Hepatic stellate cell (primary cell): ENCODE data around the gene RYR2.
"Not testable (repeated sequence)": the region's sequence is repeated elsewhere in the genome, so short reads cannot be mapped to it uniquely, and the experiment has no call there.

Experiments
- DNase-seq: peaks from one replicate; pipeline ENCODE4 v3.0.0; 2011; ENCODE audit warnings: low spot score

RYR2 gene

DNA sequence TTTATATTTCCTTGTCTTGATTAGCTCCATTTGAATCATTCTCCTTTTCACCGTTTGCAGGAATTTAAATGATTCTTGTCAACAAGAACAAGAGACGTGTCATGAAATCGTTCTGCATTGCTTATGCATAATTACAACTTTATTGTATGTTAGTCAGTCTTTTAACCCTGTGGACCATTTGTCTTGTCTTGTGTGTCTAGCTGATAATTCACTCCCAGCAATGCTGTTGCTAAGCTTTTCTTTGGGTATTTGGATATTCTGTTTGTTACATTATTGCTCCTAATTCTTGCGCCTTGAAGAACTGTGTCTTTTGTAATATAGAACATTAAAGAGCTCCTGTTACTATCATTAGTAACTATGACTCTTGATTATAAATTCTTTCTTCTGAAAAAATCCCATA, 311.9 kb downstream of the RYR2 start:
- no peak for DNase-seq

DNA sequence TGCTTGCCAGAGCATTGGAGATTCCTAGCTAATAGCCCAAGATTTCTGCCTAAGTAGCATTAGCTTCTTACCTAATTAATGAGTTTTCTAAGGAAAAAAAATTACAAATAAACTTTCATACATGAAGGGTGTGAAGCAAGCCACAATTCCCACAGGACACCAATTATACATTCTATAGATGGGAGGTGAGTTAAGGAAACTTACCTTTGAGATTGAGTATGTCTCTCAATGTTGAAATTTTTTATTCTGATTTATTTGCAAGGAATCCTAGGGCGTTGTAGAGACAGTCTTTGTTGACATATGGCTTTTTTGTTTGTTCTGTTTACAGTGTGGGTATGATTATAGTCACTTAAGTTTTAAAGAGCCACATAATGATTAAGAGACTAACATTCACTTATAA, 313.0 kb downstream of the RYR2 start:
- no peak for DNase-seq

DNA sequence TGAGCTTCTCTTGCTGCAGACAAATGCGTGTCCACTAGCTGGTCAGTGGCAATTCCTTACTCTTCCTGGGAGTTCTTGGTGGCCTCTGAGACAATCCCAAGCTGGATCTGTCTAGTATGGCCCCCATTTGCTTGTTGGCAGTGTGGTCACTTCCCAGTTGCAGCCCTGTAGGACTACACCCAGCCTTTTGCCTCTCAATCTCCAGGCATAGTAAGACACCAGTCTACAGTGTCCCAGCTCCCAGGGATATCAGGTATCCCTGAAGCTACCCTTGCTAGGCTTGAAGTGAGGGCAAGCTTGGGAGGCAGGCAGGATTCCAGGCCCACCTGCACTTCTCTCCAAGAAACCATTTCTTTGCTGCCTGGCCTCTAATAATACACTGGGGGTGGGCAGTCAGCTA, 316.6 kb downstream of the RYR2 start:
- no peak for DNase-seq

DNA sequence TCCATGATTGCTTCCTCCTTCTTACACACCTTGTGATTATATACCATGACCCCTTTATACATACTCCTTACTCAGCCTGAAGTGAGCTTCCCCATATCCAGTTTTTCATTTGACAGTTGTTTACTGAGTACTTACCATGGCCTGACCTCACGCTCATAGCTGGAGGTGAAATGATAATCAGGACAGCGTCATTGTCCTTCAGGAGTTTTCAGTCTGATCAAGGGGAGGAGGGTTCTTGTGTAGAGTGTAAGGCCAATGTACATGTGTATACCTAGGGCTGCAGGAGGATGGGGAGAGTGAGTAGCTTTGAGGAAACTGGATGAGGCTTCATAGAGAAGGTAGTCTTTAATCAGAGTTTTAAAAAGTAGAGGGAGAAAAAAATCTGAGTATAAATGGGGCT, 325.8 kb downstream of the RYR2 start:
- no peak for DNase-seq

DNA sequence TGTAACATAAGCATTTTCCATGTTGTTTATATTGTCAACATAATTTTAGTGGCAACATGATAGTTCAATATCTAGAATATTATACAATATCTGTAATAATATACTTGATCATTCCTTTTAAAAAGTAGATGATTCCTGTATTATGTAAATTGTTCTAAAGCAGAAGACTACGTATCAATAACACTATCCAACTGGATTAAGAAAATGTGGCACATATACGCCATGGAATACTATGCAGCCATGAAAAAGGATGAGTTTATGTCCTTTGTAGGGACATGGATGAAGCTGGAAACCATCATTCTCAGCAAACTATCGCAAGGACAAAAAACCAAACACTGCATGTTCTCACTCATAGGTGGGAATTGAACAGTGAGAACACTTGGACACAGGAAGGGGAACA, 329.5 kb downstream of the RYR2 start:
- not testable (repeated sequence) for DNase-seq

DNA sequence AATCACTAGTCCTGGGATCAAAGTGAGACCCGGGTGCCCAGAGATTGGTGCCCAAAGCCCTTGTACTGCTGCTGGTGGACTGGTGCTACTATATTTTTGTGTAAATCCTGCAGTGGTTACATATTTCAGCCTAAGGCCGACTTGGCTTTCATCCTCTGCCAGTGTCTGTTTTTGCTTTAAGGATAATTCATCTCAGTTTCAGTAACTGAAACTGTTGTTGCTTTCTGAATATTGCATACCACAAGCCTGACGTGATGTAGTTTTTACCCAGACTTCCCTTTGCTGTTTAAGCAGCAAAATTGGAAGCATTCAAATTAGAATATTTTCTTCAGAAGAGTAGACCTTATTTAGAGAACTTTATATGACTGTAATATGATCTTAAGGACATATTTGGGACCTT, 341.8 kb downstream of the RYR2 start:
- DNase-seq, result no peak

DNA sequence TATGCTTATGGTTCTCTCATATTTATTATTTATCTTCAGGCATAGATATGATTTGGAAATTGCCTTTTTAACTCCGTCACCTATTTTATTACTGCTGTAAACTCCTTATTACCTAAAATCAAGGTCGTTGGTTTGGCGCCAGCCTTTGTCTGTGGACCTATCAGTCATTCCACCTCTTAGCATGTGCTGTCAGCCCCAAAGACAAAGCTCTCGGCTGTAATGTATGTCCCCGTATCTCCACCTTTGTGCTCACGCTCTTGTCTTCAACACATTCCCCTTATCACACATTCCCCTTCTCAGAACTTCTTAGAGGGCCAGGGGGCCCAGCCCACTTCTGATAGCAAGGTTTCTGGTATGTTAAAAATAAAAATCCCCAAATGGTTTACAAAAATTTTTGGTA, 342.2 kb downstream of the RYR2 start:
- DNase-seq, result no peak

DNA sequence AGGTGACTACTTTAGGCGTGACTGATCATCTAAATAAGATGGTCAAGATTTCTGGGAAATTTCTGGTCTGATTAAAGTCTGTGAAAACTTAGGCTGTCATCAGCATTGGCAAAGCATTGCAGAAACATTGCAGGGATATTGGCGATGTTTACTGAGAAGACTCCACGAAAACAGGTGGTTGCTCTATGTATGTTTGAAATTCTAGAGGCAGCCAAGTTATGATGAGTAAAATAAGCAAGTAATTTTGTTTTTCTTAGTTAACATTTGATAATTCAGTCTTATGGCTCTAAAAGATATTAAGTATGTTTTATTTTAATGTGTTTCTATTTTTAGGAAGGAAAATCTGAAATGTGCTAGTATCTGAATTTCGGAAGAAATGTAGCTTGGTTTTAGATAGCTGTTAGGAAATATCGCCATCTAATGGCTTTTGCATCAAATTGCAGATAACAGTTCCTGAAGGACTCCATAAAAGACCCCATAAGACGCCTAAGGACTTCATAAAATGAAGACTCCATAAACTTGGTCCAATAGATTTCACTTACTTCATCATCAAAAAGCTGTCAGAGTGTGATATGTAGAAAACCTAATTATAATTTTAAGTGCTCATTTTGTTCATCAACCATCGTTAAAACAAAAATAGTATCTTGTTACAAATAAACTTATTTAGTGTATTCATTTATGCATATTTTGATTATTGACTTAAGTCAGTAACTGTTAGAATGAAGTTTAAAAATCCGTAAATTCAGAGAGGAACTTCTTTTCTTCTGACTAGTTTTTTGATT, 344.6 kb downstream of the RYR2 start:
- peak; percentile 8 for DNase-seq

DNA sequence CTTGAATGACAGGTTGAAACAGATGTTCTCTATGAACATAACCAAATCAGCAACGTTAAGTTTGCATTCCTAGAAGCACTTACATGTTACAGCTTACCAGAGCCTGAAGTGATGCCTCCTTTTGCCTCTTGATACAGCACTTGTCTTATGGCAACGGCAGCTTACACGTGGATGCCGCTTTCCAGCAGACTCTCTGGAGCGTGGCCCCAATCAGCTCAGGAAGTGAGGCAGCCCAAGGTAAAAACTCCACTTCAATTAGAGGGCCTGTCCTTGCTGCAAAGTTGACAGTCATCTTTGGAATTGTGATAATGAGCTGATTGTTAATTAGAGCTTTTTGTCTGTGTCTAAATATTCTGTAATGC, 345.1 kb downstream of the RYR2 start:
- DNase-seq, result no peak

DNA sequence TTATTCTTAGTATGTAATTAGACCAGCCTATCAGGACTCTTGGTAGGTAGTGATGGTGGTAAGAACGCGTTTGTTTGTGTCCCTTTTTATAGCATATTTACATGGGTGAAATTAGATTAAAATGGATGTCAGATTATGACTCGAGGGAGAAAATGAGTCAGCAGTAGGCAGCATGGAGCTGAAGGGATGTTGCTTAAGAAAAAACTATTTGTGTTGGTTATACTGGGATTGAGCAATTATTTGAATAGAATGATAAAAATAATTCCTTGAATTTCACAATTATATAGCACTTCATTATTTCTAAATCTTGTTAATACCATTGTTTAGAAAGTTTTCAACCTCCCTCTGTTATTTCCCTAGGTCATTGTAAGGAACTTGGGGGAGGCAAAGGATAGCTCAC, 348.8 kb downstream of the RYR2 start:
- no peak for DNase-seq

DNA sequence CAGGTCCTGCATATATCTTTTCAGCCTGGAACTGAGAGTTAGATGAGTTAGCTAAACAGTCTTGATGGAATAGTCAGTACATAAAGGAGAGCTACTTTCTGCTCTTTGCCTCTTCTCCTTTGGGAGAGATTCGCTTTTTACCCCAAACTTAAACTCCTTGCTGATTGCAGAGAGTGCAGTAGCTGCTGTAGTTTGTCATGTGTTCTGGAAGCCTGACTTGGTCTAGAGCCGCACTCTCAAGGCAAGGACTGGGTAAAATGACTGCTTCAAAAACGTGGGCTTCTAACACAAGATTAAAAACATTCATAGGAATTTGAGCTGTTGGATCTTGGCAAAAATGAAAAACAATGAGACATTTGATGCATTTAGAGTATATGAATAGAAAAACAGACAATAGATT, 351.6 kb downstream of the RYR2 start:
- no peak for DNase-seq

DNA sequence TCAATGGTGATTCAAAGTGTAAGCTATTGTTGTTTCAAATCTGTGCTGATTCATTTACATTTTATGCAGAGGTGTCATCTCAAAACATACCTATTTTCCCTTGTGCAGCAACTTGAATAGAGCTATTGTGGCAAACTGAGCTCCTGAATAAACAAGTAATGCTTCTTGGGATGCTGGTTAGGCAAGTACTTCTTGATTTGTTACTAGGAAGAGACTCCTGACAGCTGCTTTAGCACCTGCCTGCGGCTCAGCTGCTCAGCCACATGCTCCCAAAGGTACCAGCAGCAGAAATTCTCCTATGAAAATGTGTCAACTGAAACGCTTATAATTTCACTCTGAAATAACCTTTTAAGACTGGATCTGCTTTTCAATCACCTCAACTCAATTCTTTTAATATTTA, 352.3 kb downstream of the RYR2 start:
- no peak for DNase-seq

DNA sequence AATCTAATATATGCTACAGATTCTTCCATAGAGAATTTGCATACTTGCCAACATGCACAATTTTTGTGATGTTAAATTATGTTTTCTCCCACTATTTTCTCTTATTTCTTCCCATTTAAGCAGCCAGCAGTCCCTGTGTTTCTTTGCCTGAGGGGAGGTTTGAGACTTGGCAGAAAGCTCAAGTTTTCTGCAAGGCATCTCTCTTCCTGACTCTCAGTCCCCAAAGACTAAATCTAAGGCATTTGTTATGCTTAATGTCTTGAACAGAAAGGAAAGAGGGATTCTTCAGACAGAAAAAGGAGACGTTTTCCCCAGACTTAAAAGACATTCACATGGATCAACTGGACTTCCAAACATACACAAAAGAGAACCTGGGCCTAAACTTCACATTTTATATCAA, 354.4 kb downstream of the RYR2 start:
- DNase-seq, result no peak

DNA sequence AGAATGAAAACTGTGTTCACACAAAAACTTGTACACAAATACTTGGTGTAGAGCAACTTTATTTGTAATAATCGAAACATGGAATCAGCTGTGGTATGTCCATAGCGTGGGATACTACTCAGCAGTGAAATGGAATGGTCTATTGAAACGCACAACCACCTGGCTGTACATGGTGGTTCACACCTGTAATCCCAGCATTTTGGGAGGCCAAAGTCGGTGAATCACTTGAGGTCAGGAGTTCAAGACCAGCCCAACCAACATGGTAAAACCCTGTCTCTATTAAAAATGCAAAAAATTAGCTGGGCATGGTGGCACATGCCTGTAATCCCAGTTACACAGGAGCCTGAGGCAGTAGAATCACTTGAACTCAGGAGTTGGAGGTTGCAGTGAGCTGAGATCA, 356.8 kb downstream of the RYR2 start:
- no peak for DNase-seq

DNA sequence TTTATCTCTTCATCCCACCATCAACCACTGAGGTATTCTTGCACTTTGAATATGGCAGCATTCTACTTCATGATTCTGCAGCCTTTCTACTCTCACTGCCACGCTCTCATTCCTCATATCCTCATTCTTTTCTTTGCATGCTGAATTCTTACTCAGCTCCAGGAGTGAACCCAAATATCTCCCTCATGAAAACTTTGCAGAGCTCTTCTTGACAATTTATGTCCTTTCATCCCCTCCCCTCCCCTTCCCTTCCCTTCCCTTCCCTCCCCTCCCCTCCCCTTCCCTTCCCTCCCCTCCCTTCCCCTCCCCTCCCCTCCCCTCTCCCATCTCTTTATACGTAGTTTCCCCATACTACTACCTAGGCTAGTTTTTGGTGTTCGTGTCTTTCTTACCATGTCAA, 363.9 kb downstream of the RYR2 start:
- no peak for DNase-seq

DNA sequence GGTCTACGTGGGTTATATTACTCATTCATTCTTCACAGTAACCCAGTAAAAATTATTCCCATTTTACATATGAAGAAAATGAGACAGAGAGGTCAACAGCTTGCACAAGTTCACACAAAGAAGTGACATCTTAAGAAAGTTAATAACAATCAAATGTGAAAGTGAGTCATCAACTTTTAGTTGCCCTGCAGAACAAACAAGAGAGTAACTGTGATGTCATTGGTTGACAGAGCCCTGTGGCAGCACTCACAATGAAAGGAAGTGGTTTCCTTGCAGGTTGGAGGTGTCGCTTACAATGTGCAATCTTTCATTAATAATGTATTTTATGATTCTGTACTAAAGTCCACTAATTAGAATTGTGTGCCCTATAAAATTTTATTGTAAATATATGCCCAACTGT, 369.6 kb downstream of the RYR2 start:
- DNase-seq, result no peak

DNA sequence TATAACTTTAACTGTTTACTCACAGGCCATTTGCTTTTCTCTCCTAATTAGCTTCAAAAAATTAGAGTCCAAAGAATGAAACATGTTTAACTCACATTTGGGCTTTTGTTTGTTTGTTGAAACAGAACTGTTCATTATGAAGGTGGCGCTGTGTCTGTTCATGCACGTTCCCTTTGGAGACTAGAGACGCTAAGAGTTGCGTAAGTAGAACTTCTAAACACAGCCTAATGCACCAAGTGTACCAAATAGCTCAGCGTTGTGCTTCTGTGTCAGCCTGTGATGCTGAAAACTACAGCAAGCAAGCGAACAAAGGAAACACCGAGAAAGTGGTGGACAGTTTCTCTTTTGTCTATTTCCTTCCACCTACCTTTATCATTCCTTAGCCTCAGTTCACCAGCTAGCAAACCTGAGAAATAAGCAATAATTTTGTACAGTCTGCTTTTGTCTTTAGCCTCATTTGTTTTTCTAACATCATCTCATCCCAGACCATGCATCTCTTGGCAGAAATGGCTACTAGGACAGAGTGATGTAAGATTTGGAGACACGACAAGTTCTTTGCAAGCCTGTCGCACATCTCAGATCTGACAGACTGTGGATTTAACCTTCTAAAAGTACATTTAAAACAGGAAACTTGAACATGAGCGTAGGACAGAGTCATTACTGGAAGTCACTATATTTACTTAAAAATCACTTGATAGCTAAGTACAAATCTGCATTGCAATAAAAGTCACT, 375.1 kb downstream of the RYR2 start:
- no peak for DNase-seq

DNA sequence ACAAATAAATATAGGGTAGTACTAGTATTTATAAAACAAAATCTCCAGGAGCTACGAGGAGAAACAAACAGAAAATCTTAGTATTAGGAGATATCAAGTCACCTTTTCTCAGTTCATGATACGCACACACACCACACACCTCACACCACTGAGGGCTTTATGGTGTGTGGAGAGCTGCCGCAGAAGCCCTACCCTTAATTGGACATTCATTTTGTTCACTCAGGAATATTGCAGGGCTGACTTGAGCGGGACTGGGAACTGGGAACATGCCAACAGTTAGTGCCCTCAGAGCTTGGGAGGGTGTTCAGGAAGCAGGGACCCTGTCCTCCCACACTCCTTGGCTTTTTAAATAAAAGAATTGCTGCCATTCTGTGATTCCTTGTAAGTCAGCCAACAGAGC, 386.8 kb downstream of the RYR2 start:
- DNase-seq, result no peak

DNA sequence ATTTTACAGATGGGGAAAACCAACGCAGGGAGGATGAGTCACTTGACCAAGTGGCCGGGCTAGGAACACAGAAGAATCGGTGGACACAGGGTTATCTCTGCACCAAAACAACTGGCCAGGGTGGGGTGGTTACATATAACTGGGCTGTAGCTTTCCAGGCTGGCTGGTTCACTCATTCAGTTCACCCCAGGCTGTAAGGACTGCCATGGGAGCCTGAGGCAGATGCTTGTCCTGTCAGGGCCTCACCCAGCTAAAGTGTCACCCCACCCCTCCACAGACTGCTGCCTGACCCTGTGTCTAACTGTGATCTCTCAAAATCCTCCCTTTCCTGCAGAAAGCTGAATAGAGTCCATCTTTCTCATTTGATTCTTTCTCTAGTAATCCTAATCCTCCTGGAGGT, 387.3 kb downstream of the RYR2 start:
- DNase-seq, result no peak

DNA sequence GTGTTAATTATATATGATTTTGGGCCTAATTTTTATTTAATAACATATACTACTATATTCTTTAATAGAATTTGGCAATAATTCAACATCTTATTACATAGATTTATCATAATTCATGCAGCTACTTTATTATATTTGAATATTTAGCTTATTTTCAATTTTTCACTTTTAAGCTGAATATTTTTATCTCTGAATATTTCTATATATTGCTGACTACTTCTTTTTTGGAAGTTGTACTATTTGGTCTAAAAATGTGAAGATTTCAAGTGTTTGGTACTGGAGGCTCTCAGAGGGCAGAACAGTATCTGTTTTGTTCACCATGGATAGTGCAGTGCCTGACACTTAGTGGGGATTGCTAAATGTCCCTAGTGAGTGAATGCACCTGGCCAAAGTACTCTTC, 389.5 kb downstream of the RYR2 start:
- DNase-seq, result no peak

DNA sequence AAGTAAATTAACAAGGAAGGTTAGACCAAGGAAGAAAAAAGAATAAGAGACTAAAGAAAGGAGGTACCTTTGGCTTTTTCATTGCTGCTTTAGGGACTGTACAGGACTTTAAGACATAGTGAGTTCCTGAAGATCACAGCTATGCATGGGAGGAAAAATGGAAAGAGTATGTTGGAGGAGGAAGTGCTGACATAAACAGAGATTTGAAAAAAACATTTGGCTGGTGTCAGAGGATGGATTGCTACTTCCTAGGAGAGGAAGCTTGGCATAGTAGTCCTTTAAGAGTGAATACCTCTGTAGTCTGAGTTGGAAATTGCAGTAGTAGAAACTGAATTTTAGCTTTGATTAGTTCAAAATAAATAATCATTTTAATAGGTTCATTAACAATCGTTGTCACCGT, 398.4 kb downstream of the RYR2 start:
- DNase-seq, result no peak

DNA sequence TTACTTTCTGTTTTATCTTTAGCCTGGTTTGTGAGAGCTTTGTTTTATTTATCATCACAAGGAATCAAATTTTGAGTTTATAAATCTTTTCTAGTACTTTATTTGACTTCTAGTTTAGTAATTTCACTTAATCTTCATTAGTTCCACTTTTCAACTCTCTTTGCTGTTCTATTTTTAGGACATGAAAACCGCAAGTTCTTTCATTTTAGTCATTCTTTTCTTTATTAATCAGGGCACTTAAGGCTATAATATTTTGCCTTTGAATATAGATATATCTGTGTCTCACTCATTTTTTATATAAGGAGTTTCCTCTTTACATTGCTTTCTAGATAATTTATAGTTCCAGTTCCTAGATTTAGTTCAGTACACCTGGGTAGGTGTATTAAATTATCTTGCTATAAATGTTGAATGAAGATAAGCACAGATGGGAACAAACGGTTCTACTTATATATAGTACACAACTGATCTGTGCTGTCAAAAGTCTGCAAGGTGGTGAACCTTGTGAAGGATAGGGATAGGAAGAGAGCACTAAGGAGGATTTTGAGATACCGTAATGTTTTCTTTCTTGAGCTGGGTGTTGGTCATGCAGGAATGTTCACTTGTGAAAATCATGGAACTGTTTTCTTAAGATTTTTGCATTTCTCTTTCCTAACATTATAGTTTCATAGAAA, 402.3 kb downstream of the RYR2 start:
- DNase-seq, result no peak

DNA sequence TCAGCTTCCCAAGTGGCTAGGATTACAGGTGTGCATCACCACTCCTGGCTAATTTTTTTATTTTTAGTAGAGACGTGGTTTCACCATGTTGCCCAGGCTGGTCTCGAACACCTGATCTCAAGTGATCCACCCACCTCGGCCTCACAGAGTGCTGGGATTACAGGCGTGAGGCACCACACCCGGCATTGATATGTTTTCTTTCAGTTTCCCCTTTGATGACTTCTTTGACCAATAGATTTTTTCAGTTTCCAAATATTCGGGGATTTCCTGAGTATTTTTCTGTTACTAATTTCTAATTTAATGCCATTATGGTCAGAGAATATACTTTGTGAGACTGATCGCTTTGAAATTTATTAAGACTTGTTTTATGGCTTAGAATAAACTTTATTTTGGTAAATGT, 406.1 kb downstream of the RYR2 start:
- DNase-seq, result no peak

DNA sequence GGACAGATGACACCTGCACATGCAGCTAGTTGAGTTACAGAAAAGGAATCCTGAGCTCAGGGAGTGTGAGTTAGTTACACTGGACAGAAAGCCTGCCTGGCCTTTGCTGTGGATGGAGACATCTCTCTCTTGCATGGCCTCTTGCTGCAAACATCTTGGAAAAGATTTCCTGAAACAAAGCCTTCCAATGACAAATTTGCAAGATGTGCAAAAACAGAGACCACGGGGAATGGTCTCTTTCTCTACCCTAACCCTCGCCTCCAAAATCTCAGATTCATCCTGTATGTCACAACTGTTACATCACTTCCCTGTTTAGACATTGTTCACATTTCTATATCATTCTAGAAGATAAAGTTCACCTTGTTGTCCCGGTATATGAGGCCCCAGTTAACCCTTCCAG, 415.6 kb downstream of the RYR2 start:
- DNase-seq, result no peak
